GM23338 (cell line): ENCODE data around the gene IFT88.

ENCODE experiments used
- CREB1 ChIP-seq: fragments of 250-450 bp; sonication (Bioruptor Pico); IDR thresholded peaks from 2 replicates; pipeline ENCODE4 v1.5.0; 2020; ENCODE audit warnings: low read depth, mild to moderate bottlenecking, moderate library complexity
- EZH2 ChIP-seq: fragments of 200-600 bp; sonication (generic); IDR thresholded peaks from one replicate; pipeline ENCODE4 v1.8.0; 2017; ENCODE audit warnings: antibody characterized with exemption, mild to moderate bottlenecking, low read depth; ENCODE audit not compliant: unreplicated experiment
- EZH2phosphoT487 ChIP-seq: fragments of 200-600 bp; sonication (generic); IDR thresholded peaks from one replicate; pipeline ENCODE4 v1.8.1; 2018; ENCODE audit warnings: antibody characterized with exemption; ENCODE audit not compliant: unreplicated experiment
- JUNB ChIP-seq: IDR thresholded peaks from one replicate; pipeline ENCODE4 v1.6.1; 2016; ENCODE audit warnings: antibody characterized with exemption; ENCODE audit not compliant: unreplicated experiment
- NANOG ChIP-seq: IDR thresholded peaks from 2 replicates; pipeline ENCODE4 v1.6.1; 2016; ENCODE audit warnings: antibody characterized with exemption, borderline replicate concordance
- POLR2AphosphoS5 ChIP-seq: IDR thresholded peaks from 2 replicates; pipeline ENCODE4 v1.6.1; 2016; ENCODE audit warnings: antibody characterized with exemption, low read depth
- STAT1 ChIP-seq: IDR thresholded peaks from one replicate; pipeline ENCODE4 v1.6.1; 2016; ENCODE audit warnings: antibody characterized with exemption; ENCODE audit not compliant: unreplicated experiment
- ZNF114 ChIP-seq: fragments of 250-450 bp; sonication (Bioruptor Pico); IDR thresholded peaks from 2 replicates; pipeline ENCODE4 v1.5.0; 2020; ENCODE audit warnings: mild to moderate bottlenecking, moderate library complexity
- ZNF331 ChIP-seq: fragments of 250-450 bp; sonication (Bioruptor Pico); IDR thresholded peaks from 2 replicates; pipeline ENCODE4 v1.5.0; 2020; ENCODE audit warnings: low read depth, mild to moderate bottlenecking, moderate library complexity
- TF ChIP-seq, protein P1 (sequence below), 2 experiments: fragments of 200-600 bp in 1 of 2; sonication (generic) in 1 of 2; conservative IDR thresholded peaks; 2 replicates each; pipeline versions ENCODE4 v1.5.1 to v1.6.1; 2016 to 2017; ENCODE audit warnings: antibody characterized with exemption in 2 of 2, low read depth in 2 of 2, mild to moderate bottlenecking in 2 of 2, moderate library complexity in 1 of 2
- TF ChIP-seq, protein P2 (sequence below): IDR thresholded peaks from one replicate; pipeline ENCODE4 v1.6.1; 2018; ENCODE audit warnings: antibody characterized with exemption; ENCODE audit not compliant: unreplicated experiment
- TF ChIP-seq, protein P3 (sequence below): IDR thresholded peaks from 2 replicates; pipeline ENCODE4 v1.6.1; 2016; ENCODE audit warnings: antibody characterized with exemption
- TF ChIP-seq, protein P4 (sequence below): fragments of 250-450 bp; sonication (Bioruptor Pico); IDR thresholded peaks from 2 replicates; pipeline ENCODE4 v1.5.0; 2020; ENCODE audit warnings: mild to moderate bottlenecking, moderate library complexity

DNA sequence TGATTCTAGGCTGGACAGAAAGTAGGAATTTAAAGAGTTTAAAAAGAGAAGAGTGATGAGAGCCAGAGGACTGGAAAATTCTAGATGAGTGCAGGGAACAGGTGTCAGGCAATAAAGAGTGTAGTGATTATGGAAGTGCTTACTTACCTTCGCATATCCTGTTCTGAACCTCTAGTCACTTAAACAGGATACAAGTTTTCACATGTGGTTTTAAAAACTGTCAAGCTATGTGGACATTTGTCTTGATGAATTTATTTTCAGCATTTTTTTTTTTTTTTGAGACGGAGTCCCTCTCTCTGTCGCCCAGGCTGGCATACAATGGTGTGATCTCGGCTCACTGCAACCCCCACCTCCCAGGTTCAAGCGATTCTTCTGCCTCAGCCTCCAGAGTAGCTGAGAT is 102.2 kb downstream of the IFT88 start:
- TF ChIP-seq, protein P1, sequence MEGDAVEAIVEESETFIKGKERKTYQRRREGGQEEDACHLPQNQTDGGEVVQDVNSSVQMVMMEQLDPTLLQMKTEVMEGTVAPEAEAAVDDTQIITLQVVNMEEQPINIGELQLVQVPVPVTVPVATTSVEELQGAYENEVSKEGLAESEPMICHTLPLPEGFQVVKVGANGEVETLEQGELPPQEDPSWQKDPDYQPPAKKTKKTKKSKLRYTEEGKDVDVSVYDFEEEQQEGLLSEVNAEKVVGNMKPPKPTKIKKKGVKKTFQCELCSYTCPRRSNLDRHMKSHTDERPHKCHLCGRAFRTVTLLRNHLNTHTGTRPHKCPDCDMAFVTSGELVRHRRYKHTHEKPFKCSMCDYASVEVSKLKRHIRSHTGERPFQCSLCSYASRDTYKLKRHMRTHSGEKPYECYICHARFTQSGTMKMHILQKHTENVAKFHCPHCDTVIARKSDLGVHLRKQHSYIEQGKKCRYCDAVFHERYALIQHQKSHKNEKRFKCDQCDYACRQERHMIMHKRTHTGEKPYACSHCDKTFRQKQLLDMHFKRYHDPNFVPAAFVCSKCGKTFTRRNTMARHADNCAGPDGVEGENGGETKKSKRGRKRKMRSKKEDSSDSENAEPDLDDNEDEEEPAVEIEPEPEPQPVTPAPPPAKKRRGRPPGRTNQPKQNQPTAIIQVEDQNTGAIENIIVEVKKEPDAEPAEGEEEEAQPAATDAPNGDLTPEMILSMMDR (conservative IDR thresholded peaks at IDR 0.05; ENCODE audit: low read depth in 2 of 2) = no peak
- TF ChIP-seq NANOG (no peak), EZH2 (no peak), EZH2phosphoT487 (no peak), CREB1 (no peak), POLR2AphosphoS5 (no peak), ZNF331 (no peak), STAT1 (no peak), ZNF114 (CRISPR knock-in tag) (no peak), JUNB (no peak)
- TF ChIP-seq, protein P2, sequence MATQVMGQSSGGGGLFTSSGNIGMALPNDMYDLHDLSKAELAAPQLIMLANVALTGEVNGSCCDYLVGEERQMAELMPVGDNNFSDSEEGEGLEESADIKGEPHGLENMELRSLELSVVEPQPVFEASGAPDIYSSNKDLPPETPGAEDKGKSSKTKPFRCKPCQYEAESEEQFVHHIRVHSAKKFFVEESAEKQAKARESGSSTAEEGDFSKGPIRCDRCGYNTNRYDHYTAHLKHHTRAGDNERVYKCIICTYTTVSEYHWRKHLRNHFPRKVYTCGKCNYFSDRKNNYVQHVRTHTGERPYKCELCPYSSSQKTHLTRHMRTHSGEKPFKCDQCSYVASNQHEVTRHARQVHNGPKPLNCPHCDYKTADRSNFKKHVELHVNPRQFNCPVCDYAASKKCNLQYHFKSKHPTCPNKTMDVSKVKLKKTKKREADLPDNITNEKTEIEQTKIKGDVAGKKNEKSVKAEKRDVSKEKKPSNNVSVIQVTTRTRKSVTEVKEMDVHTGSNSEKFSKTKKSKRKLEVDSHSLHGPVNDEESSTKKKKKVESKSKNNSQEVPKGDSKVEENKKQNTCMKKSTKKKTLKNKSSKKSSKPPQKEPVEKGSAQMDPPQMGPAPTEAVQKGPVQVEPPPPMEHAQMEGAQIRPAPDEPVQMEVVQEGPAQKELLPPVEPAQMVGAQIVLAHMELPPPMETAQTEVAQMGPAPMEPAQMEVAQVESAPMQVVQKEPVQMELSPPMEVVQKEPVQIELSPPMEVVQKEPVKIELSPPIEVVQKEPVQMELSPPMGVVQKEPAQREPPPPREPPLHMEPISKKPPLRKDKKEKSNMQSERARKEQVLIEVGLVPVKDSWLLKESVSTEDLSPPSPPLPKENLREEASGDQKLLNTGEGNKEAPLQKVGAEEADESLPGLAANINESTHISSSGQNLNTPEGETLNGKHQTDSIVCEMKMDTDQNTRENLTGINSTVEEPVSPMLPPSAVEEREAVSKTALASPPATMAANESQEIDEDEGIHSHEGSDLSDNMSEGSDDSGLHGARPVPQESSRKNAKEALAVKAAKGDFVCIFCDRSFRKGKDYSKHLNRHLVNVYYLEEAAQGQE = no peak
- TF ChIP-seq, protein P3, sequence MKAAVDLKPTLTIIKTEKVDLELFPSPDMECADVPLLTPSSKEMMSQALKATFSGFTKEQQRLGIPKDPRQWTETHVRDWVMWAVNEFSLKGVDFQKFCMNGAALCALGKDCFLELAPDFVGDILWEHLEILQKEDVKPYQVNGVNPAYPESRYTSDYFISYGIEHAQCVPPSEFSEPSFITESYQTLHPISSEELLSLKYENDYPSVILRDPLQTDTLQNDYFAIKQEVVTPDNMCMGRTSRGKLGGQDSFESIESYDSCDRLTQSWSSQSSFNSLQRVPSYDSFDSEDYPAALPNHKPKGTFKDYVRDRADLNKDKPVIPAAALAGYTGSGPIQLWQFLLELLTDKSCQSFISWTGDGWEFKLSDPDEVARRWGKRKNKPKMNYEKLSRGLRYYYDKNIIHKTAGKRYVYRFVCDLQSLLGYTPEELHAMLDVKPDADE = no peak
- TF ChIP-seq, protein P4, sequence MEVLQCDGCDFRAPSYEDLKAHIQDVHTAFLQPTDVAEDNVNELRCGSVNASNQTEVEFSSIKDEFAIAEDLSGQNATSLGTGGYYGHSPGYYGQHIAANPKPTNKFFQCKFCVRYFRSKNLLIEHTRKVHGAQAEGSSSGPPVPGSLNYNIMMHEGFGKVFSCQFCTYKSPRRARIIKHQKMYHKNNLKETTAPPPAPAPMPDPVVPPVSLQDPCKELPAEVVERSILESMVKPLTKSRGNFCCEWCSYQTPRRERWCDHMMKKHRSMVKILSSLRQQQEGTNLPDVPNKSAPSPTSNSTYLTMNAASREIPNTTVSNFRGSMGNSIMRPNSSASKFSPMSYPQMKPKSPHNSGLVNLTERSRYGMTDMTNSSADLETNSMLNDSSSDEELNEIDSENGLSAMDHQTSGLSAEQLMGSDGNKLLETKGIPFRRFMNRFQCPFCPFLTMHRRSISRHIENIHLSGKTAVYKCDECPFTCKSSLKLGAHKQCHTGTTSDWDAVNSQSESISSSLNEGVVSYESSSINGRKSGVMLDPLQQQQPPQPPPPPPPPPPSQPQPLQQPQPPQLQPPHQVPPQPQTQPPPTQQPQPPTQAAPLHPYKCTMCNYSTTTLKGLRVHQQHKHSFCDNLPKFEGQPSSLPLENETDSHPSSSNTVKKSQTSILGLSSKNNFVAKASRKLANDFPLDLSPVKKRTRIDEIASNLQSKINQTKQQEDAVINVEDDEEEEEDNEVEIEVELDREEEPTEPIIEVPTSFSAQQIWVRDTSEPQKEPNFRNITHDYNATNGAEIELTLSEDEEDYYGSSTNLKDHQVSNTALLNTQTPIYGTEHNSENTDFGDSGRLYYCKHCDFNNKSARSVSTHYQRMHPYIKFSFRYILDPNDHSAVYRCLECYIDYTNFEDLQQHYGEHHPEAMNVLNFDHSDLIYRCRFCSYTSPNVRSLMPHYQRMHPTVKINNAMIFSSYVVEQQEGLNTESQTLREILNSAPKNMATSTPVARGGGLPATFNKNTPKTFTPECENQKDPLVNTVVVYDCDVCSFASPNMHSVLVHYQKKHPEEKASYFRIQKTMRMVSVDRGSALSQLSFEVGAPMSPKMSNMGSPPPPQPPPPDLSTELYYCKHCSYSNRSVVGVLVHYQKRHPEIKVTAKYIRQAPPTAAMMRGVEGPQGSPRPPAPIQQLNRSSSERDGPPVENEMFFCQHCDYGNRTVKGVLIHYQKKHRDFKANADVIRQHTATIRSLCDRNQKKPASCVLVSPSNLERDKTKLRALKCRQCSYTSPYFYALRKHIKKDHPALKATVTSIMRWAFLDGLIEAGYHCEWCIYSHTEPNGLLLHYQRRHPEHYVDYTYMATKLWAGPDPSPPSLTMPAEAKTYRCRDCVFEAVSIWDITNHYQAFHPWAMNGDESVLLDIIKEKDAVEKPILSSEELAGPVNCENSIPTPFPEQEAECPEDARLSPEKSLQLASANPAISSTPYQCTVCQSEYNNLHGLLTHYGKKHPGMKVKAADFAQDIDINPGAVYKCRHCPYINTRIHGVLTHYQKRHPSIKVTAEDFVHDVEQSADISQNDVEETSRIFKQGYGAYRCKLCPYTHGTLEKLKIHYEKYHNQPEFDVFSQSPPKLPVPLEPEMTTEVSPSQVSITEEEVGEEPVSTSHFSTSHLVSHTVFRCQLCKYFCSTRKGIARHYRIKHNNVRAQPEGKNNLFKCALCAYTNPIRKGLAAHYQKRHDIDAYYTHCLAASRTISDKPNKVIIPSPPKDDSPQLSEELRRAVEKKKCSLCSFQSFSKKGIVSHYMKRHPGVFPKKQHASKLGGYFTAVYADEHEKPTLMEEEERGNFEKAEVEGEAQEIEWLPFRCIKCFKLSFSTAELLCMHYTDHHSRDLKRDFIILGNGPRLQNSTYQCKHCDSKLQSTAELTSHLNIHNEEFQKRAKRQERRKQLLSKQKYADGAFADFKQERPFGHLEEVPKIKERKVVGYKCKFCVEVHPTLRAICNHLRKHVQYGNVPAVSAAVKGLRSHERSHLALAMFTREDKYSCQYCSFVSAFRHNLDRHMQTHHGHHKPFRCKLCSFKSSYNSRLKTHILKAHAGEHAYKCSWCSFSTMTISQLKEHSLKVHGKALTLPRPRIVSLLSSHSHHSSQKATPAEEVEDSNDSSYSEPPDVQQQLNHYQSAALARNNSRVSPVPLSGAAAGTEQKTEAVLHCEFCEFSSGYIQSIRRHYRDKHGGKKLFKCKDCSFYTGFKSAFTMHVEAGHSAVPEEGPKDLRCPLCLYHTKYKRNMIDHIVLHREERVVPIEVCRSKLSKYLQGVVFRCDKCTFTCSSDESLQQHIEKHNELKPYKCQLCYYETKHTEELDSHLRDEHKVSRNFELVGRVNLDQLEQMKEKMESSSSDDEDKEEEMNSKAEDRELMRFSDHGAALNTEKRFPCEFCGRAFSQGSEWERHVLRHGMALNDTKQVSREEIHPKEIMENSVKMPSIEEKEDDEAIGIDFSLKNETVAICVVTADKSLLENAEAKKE (CRISPR knock-in tag) = no peak
